Suprapubic skin (tissue), 3 donors: ENCODE data around the gene GMPS.

Source experiments
- CTCF ChIP-seq, 2 donors: fragments of 200-600 bp in 1 of 2; fragments of 450-650 bp in 1 of 2; sonication (generic) in 1 of 2; IDR thresholded peaks; one replicate each; pipeline ENCODE4 v1.5.1; 2016 to 2019; ENCODE audit warnings: antibody characterized with exemption in 2 of 2, mild to moderate bottlenecking in 1 of 2, moderate library complexity in 1 of 2
- POLR2AphosphoS5 ChIP-seq, 3 donors: sonication (generic); formaldehyde crosslinking; IDR thresholded peaks; one replicate each; pipeline ENCODE4 v1.6.1; 2017; ENCODE audit warnings: antibody characterized with exemption in 3 of 3

GRCh38 chr3:155917781-155918180 is 47.3 kb downstream of the GMPS start:
- TF ChIP-seq POLR2AphosphoS5 (IDR thresholded peaks at IDR 0.05) = no peak
- no peak for TF ChIP-seq CTCF (IDR thresholded peaks at IDR 0.05)
